ENCODE measurements around the gene KIAA1671. TPM values are rescaled to one million over a fixed set of nuclear protein-coding genes. Genes with fewer than 3 reads are reported as not detected.

Gene KIAA1671
- total RNA-seq, 1 donor from 2014 or later: 28.5 TPM

GRCh38 chr22:25032066-25032465 lies 79.5 kb downstream of the KIAA1671 start:
- no peaks in the 10 kb centered on the region for H3K9me3 Mint-ChIP-seq (ENCODE audit: low read depth)
- no peak for TF ChIP-seq CTCF (IDR thresholded peaks at IDR 0.05)
- no peak overlapping the region for H3K4me3 Mint-ChIP-seq (ENCODE audit: unreplicated experiment)
- no peaks in the 10 kb centered on the region for H3K27me3 Mint-ChIP-seq (ENCODE audit: low read depth)
- peaks cover 24% of the 10 kb centered on the region for H3K4me1 Mint-ChIP-seq (ENCODE audit: low read depth)
- H3K36me3 Mint-ChIP-seq (ENCODE audit: low read depth): peaks cover 12% of the 10 kb centered on the region
- DNase-seq (ENCODE audit: low spot score): no peak
- peak overlapping the region; percentile 6 for H3K27ac Mint-ChIP-seq (ENCODE audit: unreplicated experiment)

- DNase-seq (ENCODE audit: low spot score): no peak
- no peaks in the 10 kb centered on the region for H3K9me3 Mint-ChIP-seq (ENCODE audit: low read depth)
Measured at GRCh38 chr22:25035715-25036114, 83.2 kb downstream of the KIAA1671 start.

GRCh38 chr22:25038239-25038638 lies 85.7 kb downstream of the KIAA1671 start:
- Mint-ChIP-seq H3K9me3 (ENCODE audit: low read depth) (no peaks in the 10 kb centered on the region), H3K27me3 (ENCODE audit: low read depth) (no peaks in the 10 kb centered on the region), H3K4me3 (ENCODE audit: unreplicated experiment) (no peak overlapping the region), H3K36me3 (ENCODE audit: low read depth) (peaks cover 24% of the 10 kb centered on the region), H3K4me1 (ENCODE audit: low read depth) (peaks cover 3% of the 10 kb centered on the region), H3K27ac (ENCODE audit: unreplicated experiment) (no peak overlapping the region)
- TF ChIP-seq CTCF (IDR thresholded peaks at IDR 0.05): no peak
- no peak for DNase-seq (ENCODE audit: low spot score)

More at GRCh38 chr22:25035715-25036114, 83.2 kb downstream of the KIAA1671 start:
- Mint-ChIP-seq H3K4me3 (ENCODE audit: unreplicated experiment) (no peak overlapping the region), H3K36me3 (ENCODE audit: low read depth) (peaks cover 21% of the 10 kb centered on the region), H3K27me3 (ENCODE audit: low read depth) (no peaks in the 10 kb centered on the region), H3K4me1 (ENCODE audit: low read depth) (peaks cover 11% of the 10 kb centered on the region), H3K27ac (ENCODE audit: unreplicated experiment) (no peak overlapping the region)
- no peak for TF ChIP-seq CTCF (IDR thresholded peaks at IDR 0.05)

GRCh38 chr22:25038771-25039170 lies 86.3 kb downstream of the KIAA1671 start:
- no peak for DNase-seq (ENCODE audit: low spot score)
- TF ChIP-seq CTCF (IDR thresholded peaks at IDR 0.05): no peak
- H3K27me3 Mint-ChIP-seq (ENCODE audit: low read depth): no peaks in the 10 kb centered on the region
- peaks cover 3% of the 10 kb centered on the region for H3K4me1 Mint-ChIP-seq (ENCODE audit: low read depth)
- H3K9me3 Mint-ChIP-seq (ENCODE audit: low read depth): no peaks in the 10 kb centered on the region
- no peak overlapping the region for H3K4me3 Mint-ChIP-seq (ENCODE audit: unreplicated experiment)
- H3K27ac Mint-ChIP-seq (ENCODE audit: unreplicated experiment): no peak overlapping the region
- H3K36me3 Mint-ChIP-seq (ENCODE audit: low read depth): peaks cover 25% of the 10 kb centered on the region

- H3K27ac Mint-ChIP-seq (ENCODE audit: unreplicated experiment): no peak overlapping the region
- H3K4me1 Mint-ChIP-seq (ENCODE audit: low read depth): peaks cover 6% of the 10 kb centered on the region
- H3K9me3 Mint-ChIP-seq (ENCODE audit: low read depth): no peaks in the 10 kb centered on the region
- peaks cover 26% of the 10 kb centered on the region for H3K36me3 Mint-ChIP-seq (ENCODE audit: low read depth)
- TF ChIP-seq CTCF (IDR thresholded peaks at IDR 0.05): no peak
- H3K27me3 Mint-ChIP-seq (ENCODE audit: low read depth): no peaks in the 10 kb centered on the region
- DNase-seq (ENCODE audit: low spot score): no peak
- H3K4me3 Mint-ChIP-seq (ENCODE audit: unreplicated experiment): no peak overlapping the region
Measured at GRCh38 chr22:25039255-25039654, 86.7 kb downstream of the KIAA1671 start.
